Adrenal gland (tissue), 5 donors: ENCODE data around the gene DUSP1.

Experiments
- POLR2A ChIP-seq, 2 donors: fragments of 450-650 bp; IDR thresholded peaks; one replicate each; pipeline ENCODE4 v1.6.1; 2017; ENCODE audit warnings: antibody characterized with exemption in 2 of 2, mild to moderate bottlenecking in 2 of 2, moderate library complexity in 1 of 2
- TF ChIP-seq, protein P1 (sequence below), 6 experiments: fragments of 450-650 bp in 4 of 6; fragments of 200-600 bp in 2 of 6; sonication (generic) in 1 of 6; IDR thresholded peaks; 1 replicate in 5 of 6; 2 replicates in 1 of 6; pipeline versions ENCODE4 v1.5.1 to v1.8.0; 2016 to 2021; ENCODE audit warnings: antibody characterized with exemption in 6 of 6, mild to moderate bottlenecking in 2 of 6, moderate library complexity in 1 of 6
- donor health status: DM: no; HTN: no; CAD: no.

DNA sequence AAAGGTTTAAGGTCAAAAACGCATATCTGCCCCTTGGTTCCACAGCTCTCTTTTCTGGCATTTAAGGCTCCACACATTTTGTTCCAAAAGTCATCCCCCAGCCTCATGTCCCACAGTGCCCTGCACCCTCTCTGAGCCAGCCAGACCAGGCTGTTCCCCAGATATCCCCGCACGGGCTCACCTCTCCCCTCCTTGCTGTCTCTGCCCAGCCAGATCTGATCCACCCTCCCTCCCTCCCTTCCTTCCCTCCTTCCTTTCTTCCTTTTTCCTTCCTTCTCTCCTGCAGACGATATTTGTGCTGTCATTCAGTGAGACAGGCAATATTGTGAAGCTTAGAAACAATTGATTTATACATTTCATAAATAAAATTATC lies 37.0 kb downstream of the DUSP1 start:
- TF ChIP-seq, protein P1, sequence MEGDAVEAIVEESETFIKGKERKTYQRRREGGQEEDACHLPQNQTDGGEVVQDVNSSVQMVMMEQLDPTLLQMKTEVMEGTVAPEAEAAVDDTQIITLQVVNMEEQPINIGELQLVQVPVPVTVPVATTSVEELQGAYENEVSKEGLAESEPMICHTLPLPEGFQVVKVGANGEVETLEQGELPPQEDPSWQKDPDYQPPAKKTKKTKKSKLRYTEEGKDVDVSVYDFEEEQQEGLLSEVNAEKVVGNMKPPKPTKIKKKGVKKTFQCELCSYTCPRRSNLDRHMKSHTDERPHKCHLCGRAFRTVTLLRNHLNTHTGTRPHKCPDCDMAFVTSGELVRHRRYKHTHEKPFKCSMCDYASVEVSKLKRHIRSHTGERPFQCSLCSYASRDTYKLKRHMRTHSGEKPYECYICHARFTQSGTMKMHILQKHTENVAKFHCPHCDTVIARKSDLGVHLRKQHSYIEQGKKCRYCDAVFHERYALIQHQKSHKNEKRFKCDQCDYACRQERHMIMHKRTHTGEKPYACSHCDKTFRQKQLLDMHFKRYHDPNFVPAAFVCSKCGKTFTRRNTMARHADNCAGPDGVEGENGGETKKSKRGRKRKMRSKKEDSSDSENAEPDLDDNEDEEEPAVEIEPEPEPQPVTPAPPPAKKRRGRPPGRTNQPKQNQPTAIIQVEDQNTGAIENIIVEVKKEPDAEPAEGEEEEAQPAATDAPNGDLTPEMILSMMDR (IDR thresholded peaks at IDR 0.05): no peak
- no peak for TF ChIP-seq POLR2A (IDR thresholded peaks at IDR 0.05)
